GM23338 (cell line): ENCODE data around the gene GLI3. TPM values are rescaled to one million over a fixed set of nuclear protein-coding genes. Genes with fewer than 3 reads are reported as not detected.

Source experiments
- ATAC-seq: fragments of 200-7000 bp; cut with Tn5 transposase; 3 replicates; pipeline ENCODE4 v1.9.1; 2020
- DNase-seq: peaks from one replicate; pipeline ENCODE4 v3.0.0-alpha.2; 2015; ENCODE audit warnings: low spot score
- H2AFZ ChIP-seq: fragments of 200-600 bp; sonication (generic); 2 replicates; pipeline ENCODE4 v1.8.0; 2016; ENCODE audit warnings: antibody characterized with exemption, mild to moderate bottlenecking, moderate library complexity
- H3F3A ChIP-seq: fragments of 200-600 bp; sonication (generic); replicated peaks from 2 replicates; pipeline ENCODE4 v1.8.0; 2017; ENCODE audit warnings: antibody characterized with exemption, mixed run types, low read depth
- H3K27ac ChIP-seq: fragments of 200-600 bp; sonication (generic); 2 replicates; pipeline ENCODE4 v1.6.1; 2016; ENCODE audit warnings: low read depth
- H3K27me3 ChIP-seq: fragments of 200-600 bp; sonication (generic); 2 replicates; pipeline ENCODE4 v1.8.0; 2016; ENCODE audit warnings: mild to moderate bottlenecking, mixed run types, moderate library complexity; ENCODE audit not compliant: insufficient read depth
- H3K36me3 ChIP-seq: fragments of 200-600 bp; sonication (generic); 2 replicates; pipeline ENCODE4 v1.8.0; 2016; ENCODE audit warnings: mild to moderate bottlenecking; ENCODE audit not compliant: insufficient read depth
- H3K4me1 ChIP-seq: fragments of 200-600 bp; sonication (generic); 2 replicates; pipeline ENCODE4 v1.8.0; 2016; ENCODE audit warnings: mild to moderate bottlenecking, moderate library complexity; ENCODE audit not compliant: insufficient read depth
- H3K4me2 ChIP-seq: fragments of 200-600 bp; sonication (generic); 2 replicates; pipeline ENCODE4 v1.7.1; 2017; ENCODE audit warnings: mixed run types
- H3K4me3 ChIP-seq: fragments of 200-600 bp; sonication (generic); 2 replicates; pipeline ENCODE4 v1.6.1; 2016; ENCODE audit warnings: mixed run types
- H3K79me2 ChIP-seq: fragments of 200-600 bp; sonication (generic); replicated peaks from 2 replicates; pipeline ENCODE4 v1.8.0; 2017; ENCODE audit warnings: mild to moderate bottlenecking; ENCODE audit not compliant: insufficient read depth
- H3K9me2 ChIP-seq: fragments of 200-600 bp; sonication (generic); 2 replicates; pipeline ENCODE4 v1.8.0; 2017; ENCODE audit not compliant: insufficient read depth
- H4K20me1 ChIP-seq: fragments of 200-600 bp; sonication (generic); replicated peaks from 2 replicates; pipeline ENCODE4 v1.8.0; 2017; ENCODE audit warnings: mild to moderate bottlenecking; ENCODE audit not compliant: insufficient read depth
- H3K27ac Mint-ChIP-seq: 2 replicates; pipeline ENCODE4 v1.8.0; 2020; ENCODE audit warnings: inconsistent platforms, mild to moderate bottlenecking, moderate library complexity, mixed read lengths
- H3K27me3 Mint-ChIP-seq: 3 replicates; pipeline ENCODE4 v1.8.0; 2022; ENCODE audit warnings: low read depth, mild to moderate bottlenecking, moderate library complexity, mixed read lengths, inconsistent platforms; ENCODE audit not compliant: insufficient read depth, poor library complexity
- H3K36me3 Mint-ChIP-seq: 3 replicates; pipeline ENCODE4 v1.8.0; 2021; ENCODE audit warnings: low read depth, mild to moderate bottlenecking, inconsistent platforms, moderate library complexity, mixed read lengths
- H3K4me1 Mint-ChIP-seq: 3 replicates; pipeline ENCODE4 v1.8.0; 2020; ENCODE audit warnings: mild to moderate bottlenecking, inconsistent platforms, mixed read lengths
- H3K4me3 Mint-ChIP-seq: 3 replicates; pipeline ENCODE4 v1.8.0; 2021; ENCODE audit warnings: moderate library complexity, mild to moderate bottlenecking, inconsistent platforms, mixed read lengths
- H3K9me3 Mint-ChIP-seq: 3 replicates; pipeline ENCODE4 v1.8.0; 2020; ENCODE audit warnings: moderate library complexity, mild to moderate bottlenecking, inconsistent platforms, mixed read lengths
- CREB1 ChIP-seq: fragments of 250-450 bp; sonication (Bioruptor Pico); IDR thresholded peaks from 2 replicates; pipeline ENCODE4 v1.5.0; 2020; ENCODE audit warnings: low read depth, mild to moderate bottlenecking, moderate library complexity
- JUNB ChIP-seq: IDR thresholded peaks from one replicate; pipeline ENCODE4 v1.6.1; 2016; ENCODE audit warnings: antibody characterized with exemption; ENCODE audit not compliant: unreplicated experiment
- POLR2AphosphoS5 ChIP-seq: IDR thresholded peaks from 2 replicates; pipeline ENCODE4 v1.6.1; 2016; ENCODE audit warnings: antibody characterized with exemption, low read depth
- STAT1 ChIP-seq: IDR thresholded peaks from one replicate; pipeline ENCODE4 v1.6.1; 2016; ENCODE audit warnings: antibody characterized with exemption; ENCODE audit not compliant: unreplicated experiment
- ZNF331 ChIP-seq: fragments of 250-450 bp; sonication (Bioruptor Pico); IDR thresholded peaks from 2 replicates; pipeline ENCODE4 v1.5.0; 2020; ENCODE audit warnings: low read depth, mild to moderate bottlenecking, moderate library complexity
- polyA plus RNA-seq: library from polyadenylated mRNA; unstranded; fragments of >200 nt; fragmentation: Nextera tagmentation; extraction: Ambion mirVana; gene quantifications from 2 replicates; pipeline ENCODE4 v1.2.1, GENCODE V29; 2016
- total RNA-seq: library from RNA; depleted of rRNA; stranded (reverse); fragments of >200 nt; shearing (Covaris generic); gene quantifications from 2 replicates; pipeline ENCODE4 v1.2.3, GENCODE V29; 2014
- TF ChIP-seq, protein P1 (sequence below): IDR thresholded peaks from 2 replicates; pipeline ENCODE4 v1.6.1; 2016; ENCODE audit warnings: antibody characterized with exemption
- TF ChIP-seq, protein P2 (sequence below): fragments of 250-450 bp; sonication (Bioruptor Pico); IDR thresholded peaks from 2 replicates; pipeline ENCODE4 v1.5.0; 2020; ENCODE audit warnings: mild to moderate bottlenecking, moderate library complexity

GLI3 gene
- total and polyA plus RNA-seq, 2 experiments from 2014 or later: 16.1 to 17.9 TPM

DNA sequence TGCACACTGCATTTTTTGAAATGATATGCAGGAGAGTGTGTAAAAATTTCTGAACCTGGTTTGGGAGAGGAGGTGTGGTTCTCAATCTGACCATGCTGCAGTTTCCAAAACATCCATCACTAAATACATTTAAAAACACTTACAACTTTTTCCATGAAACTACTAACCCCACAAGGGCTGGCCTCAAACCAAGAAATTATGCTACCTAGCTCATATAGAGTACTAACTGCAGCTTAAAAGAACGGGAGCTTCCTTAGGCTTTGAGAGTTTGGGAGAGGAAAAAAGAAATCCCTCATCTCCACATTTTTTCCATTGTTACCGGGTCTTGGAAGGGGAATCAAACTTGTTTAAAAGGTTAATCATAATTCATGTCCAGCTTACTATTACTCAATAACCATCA lies 214.2 kb downstream of the GLI3 start:
- peaks cover 17% of the 10 kb centered on the region for H3K4me1 ChIP-seq
- no peak overlapping the region for H3K27ac ChIP-seq
- H3K4me2 ChIP-seq: no peak overlapping the region
- no peak overlapping the region for H3K4me3 ChIP-seq
- no peak overlapping the region for H3K27ac Mint-ChIP-seq
- TF ChIP-seq, protein P1, sequence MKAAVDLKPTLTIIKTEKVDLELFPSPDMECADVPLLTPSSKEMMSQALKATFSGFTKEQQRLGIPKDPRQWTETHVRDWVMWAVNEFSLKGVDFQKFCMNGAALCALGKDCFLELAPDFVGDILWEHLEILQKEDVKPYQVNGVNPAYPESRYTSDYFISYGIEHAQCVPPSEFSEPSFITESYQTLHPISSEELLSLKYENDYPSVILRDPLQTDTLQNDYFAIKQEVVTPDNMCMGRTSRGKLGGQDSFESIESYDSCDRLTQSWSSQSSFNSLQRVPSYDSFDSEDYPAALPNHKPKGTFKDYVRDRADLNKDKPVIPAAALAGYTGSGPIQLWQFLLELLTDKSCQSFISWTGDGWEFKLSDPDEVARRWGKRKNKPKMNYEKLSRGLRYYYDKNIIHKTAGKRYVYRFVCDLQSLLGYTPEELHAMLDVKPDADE: no peak
- TF ChIP-seq STAT1: no peak
- TF ChIP-seq, protein P2, sequence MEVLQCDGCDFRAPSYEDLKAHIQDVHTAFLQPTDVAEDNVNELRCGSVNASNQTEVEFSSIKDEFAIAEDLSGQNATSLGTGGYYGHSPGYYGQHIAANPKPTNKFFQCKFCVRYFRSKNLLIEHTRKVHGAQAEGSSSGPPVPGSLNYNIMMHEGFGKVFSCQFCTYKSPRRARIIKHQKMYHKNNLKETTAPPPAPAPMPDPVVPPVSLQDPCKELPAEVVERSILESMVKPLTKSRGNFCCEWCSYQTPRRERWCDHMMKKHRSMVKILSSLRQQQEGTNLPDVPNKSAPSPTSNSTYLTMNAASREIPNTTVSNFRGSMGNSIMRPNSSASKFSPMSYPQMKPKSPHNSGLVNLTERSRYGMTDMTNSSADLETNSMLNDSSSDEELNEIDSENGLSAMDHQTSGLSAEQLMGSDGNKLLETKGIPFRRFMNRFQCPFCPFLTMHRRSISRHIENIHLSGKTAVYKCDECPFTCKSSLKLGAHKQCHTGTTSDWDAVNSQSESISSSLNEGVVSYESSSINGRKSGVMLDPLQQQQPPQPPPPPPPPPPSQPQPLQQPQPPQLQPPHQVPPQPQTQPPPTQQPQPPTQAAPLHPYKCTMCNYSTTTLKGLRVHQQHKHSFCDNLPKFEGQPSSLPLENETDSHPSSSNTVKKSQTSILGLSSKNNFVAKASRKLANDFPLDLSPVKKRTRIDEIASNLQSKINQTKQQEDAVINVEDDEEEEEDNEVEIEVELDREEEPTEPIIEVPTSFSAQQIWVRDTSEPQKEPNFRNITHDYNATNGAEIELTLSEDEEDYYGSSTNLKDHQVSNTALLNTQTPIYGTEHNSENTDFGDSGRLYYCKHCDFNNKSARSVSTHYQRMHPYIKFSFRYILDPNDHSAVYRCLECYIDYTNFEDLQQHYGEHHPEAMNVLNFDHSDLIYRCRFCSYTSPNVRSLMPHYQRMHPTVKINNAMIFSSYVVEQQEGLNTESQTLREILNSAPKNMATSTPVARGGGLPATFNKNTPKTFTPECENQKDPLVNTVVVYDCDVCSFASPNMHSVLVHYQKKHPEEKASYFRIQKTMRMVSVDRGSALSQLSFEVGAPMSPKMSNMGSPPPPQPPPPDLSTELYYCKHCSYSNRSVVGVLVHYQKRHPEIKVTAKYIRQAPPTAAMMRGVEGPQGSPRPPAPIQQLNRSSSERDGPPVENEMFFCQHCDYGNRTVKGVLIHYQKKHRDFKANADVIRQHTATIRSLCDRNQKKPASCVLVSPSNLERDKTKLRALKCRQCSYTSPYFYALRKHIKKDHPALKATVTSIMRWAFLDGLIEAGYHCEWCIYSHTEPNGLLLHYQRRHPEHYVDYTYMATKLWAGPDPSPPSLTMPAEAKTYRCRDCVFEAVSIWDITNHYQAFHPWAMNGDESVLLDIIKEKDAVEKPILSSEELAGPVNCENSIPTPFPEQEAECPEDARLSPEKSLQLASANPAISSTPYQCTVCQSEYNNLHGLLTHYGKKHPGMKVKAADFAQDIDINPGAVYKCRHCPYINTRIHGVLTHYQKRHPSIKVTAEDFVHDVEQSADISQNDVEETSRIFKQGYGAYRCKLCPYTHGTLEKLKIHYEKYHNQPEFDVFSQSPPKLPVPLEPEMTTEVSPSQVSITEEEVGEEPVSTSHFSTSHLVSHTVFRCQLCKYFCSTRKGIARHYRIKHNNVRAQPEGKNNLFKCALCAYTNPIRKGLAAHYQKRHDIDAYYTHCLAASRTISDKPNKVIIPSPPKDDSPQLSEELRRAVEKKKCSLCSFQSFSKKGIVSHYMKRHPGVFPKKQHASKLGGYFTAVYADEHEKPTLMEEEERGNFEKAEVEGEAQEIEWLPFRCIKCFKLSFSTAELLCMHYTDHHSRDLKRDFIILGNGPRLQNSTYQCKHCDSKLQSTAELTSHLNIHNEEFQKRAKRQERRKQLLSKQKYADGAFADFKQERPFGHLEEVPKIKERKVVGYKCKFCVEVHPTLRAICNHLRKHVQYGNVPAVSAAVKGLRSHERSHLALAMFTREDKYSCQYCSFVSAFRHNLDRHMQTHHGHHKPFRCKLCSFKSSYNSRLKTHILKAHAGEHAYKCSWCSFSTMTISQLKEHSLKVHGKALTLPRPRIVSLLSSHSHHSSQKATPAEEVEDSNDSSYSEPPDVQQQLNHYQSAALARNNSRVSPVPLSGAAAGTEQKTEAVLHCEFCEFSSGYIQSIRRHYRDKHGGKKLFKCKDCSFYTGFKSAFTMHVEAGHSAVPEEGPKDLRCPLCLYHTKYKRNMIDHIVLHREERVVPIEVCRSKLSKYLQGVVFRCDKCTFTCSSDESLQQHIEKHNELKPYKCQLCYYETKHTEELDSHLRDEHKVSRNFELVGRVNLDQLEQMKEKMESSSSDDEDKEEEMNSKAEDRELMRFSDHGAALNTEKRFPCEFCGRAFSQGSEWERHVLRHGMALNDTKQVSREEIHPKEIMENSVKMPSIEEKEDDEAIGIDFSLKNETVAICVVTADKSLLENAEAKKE (CRISPR knock-in tag): no peak
- no peak for TF ChIP-seq ZNF331
- H3F3A ChIP-seq: no peaks in the 10 kb centered on the region
- no peaks in the 10 kb centered on the region for H3K9me2 ChIP-seq
- no peak for DNase-seq
- H4K20me1 ChIP-seq: no peaks in the 10 kb centered on the region
- H3K36me3 ChIP-seq: peaks cover 5% of the 10 kb centered on the region; the same call in 1 of the 2 replicates
- no peaks in the 10 kb centered on the region for H3K27me3 Mint-ChIP-seq
- H3K36me3 Mint-ChIP-seq: peaks cover 9% of the 10 kb centered on the region; the same call in 1 of the 3 replicates
- no peak overlapping the region for H3K4me3 Mint-ChIP-seq
- no peaks in the 10 kb centered on the region for H3K9me3 Mint-ChIP-seq
- no peak for ATAC-seq
- peaks cover 69% of the 10 kb centered on the region for H3K4me1 Mint-ChIP-seq
- H3K27me3 ChIP-seq: no peaks in the 10 kb centered on the region
- no peak overlapping the region for H2AFZ ChIP-seq
- no peaks in the 10 kb centered on the region for H3K79me2 ChIP-seq

DNA sequence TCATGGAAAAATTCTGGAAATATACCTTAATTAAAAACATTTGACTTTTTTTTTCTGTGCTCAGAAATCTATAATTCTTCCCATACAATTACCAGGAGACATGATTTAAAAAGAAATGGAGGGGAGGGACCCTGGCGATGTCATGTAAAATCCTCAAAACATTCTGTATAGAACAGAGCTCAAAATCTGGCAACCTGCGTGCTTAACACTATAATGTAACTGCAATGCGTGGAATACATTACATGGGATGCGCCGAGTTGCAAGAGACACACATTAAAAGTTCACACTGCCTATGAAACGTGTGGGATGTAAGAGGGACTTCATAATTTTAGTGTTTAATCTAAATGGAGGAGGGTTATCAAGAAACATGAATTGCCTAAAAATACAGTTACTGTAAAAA lies 215.0 kb downstream of the GLI3 start:
- H3K9me2 ChIP-seq: no peaks in the 10 kb centered on the region
- Mint-ChIP-seq H3K9me3 (no peaks in the 10 kb centered on the region), H3K36me3 (peaks cover 9% of the 10 kb centered on the region; the same call in 1 of the 3 replicates), H3K27ac (no peak overlapping the region), H3K4me3 (no peak overlapping the region), H3K4me1 (peaks cover 68% of the 10 kb centered on the region), H3K27me3 (no peaks in the 10 kb centered on the region)
- H3K4me2 ChIP-seq: no peak overlapping the region
- no peaks in the 10 kb centered on the region for H3K27me3 ChIP-seq
- DNase-seq (no peak), ATAC-seq (no peak)
- no peaks in the 10 kb centered on the region for H3K79me2 ChIP-seq
- peaks cover 5% of the 10 kb centered on the region; the same call in 1 of the 2 replicates for H3K36me3 ChIP-seq
- no peak overlapping the region for H2AFZ ChIP-seq
- H3F3A ChIP-seq: no peaks in the 10 kb centered on the region
- no peaks in the 10 kb centered on the region for H4K20me1 ChIP-seq
- H3K27ac ChIP-seq: no peak overlapping the region
- no peak overlapping the region for H3K4me3 ChIP-seq
- H3K4me1 ChIP-seq: peaks cover 16% of the 10 kb centered on the region
- TF ChIP-seq CREB1 (CRISPR knock-in tag) (no peak), JUNB (no peak), POLR2AphosphoS5 (no peak), ZNF331 (no peak)
- TF ChIP-seq, protein P1: no peak
